ENCODE results near the gene MYO16.
"Not testable (repeated sequence)": the region's sequence is repeated elsewhere in the genome, so short reads cannot be mapped to it uniquely, and the experiment has no call there.

The MYO16 gene

GRCh38 chr13:108742701-108743451 is 113.5 kb downstream of the MYO16 start:
- no peak for DNase-seq (ENCODE audit: low spot score)

DNA sequence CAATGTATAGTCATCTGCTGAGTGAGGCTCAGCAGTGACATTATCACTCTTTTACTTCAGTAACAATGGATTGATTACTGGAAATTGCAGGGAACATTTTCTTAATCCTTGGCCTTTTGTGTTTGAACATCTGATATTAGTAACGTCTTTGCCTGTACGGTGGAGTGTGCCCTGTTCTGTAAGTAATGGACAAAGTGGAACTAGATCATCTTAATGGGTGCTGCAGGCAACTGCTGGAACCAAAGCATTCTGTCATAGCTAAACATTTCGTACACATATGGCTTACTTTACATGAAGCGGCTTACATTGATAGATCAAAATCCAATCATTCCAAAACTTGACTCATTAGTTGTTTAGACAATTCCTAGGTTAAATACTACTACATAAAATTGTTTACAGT is 114.1 kb downstream of the MYO16 start:
- no peak for DNase-seq (ENCODE audit: low spot score)

DNA sequence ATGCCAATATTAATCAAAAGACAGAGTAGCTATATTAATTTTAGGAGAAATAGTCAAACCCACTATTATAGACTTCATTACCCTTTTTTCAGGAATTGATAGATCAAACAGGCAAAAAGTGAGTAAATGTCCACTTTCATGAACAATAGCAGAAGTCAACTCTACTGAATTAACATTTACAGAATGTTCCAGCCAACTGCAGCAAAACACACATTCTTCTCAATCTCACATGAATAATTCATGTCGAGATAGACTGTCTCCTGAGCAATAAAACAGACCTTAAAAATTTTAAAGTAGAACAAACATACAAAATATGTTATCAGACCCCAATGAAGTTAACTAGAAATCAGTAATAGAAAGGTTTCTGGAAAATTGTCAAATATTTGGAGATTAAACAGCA is 118.4 kb downstream of the MYO16 start:
- no peak for DNase-seq (ENCODE audit: low spot score)

- no peak for DNase-seq (ENCODE audit: low spot score)
Observed at GRCh38 chr13:108752276-108752675, 122.9 kb downstream of the MYO16 start.

GRCh38 chr13:108755083-108755482 is 125.7 kb downstream of the MYO16 start:
- no peak for DNase-seq (ENCODE audit: low spot score)

DNA sequence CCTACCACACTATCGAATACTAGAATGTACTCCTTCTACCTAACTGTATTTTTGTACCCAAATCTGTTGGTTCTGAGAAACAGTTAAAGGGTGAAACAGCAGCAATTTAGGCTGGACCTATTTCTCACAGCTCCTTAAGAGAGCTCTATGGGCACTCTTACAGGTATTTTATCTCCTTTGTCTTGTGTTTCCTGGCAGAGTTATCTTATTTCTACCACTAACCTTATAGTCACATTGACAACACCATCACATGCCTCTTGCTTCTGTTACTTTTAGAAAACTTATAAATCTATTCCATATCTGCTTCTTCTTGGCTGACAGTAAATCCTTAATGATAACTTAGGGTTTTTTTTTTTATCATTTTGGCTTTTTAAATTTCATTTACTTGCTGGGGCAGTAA is 130.7 kb downstream of the MYO16 start:
- no peak for DNase-seq (ENCODE audit: low spot score)

DNA sequence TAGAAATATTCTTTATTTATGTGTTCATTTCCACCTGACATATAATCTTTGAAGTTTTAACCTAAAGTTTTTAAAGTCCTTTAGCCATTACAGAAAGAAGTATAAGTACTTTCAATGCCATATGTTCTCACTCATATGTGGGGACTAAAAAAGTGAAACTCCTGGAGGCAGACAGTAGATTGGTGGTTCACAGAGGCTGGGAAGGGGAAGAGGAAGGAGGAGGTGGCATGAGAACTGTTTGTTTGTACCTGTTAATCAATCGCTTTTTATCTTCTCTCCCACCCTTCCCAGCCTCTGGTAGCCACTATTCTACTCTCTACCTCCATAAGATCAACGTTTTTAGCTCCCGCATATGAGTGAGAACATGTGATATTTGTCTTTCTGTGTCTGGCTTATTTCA is 131.1 kb downstream of the MYO16 start:
- no peak for DNase-seq (ENCODE audit: low spot score)

DNA sequence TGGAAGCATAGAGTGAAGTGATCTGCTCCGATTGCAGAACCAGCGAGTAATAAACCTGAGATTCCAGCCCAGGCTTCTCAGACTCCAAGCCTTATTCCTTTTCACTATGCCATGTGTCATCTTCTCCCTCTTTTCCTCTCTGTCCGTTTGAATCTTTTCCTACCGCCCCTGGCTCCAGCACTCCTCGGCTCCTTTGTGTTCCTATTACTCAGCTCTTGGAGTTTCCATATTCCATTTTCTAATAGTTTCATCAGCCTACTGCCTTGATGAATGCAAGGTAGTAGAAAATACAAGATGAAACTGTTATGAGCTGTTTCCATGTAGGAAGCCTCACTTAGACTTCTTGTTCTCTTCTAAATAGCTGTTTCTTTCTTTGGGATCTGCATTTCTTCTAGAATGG is 138.6 kb downstream of the MYO16 start:
- no peak for DNase-seq (ENCODE audit: low spot score)

DNA sequence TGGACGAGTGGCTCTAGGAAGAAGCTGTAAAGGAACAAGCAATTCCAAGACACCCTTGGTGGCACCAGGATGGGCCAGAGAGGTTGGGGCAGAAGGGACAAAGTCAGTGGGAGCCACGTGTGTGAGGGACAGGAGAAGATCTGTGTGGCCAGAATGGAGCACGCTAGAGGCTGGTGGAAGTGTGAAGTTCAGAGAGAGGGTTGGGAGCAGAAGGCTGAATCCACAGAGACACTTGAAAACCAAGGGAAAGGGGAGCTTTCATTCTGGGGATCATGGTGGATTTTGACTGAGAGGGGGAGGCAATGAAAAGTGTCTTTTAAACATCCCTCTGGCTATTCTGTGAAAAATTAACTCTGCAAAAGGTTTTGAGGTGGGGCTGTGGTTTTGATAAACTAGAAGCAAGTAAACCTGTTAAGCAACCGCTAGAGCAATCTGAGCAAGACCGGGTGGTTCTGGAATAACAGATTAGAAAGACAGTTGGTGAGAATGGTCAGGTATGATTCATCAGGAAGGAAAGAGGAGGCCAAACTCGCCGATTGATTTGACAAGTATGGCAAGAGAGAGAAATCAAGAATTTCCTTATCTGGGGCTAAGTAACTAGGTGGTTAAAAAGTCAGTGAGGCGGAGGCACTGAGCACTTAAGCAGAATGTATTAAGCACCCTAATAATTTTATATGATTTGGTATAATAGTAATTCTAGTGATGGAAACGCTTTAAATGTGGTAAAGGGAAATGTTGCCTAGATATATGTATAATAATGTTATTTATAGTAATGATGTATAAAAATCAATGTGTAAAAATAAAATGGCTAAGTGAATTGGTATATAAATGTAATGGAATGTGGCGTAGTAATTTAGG is 140.0 kb downstream of the MYO16 start:
- DNase-seq (ENCODE audit: low spot score) = peak; percentile 15

DNA sequence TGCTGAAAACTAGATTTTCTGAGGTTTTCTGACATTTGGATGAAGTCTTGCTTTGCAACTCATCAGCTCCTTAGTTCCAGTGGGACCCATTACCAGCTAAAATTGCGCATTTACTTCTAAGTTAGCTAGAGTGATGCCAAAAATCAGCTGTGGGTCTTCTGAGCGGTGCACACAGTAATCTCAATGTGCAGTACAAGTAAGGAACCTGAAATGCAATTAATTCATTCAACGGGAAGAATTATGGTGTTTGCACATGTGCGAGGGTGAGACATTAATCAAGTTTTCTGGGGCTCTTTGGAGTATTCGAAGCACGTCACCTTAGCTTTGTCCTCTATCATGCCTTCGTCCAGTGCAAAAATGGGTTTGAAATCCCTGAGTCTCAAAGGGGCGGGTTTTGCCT is 146.2 kb downstream of the MYO16 start:
- no peak for DNase-seq (ENCODE audit: low spot score)

DNA sequence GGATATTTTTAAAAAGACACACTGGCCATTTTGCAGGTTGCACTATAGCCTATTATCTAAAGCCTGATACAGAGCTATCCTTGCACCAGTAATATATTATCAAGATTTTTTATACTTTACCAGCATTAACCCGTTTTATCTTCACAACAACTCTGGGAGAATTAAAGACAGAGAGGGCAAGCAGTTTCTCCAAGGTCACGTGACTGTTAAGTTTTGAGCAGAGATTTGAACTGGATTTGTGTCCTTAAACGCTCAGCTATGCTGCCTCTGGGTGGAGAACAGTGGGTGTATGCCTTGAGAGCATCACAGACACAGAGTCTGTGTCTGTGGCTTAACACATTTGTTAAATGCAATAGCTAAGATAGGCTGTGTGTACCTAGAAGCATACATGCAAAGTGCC is 147.2 kb downstream of the MYO16 start:
- no peak for DNase-seq (ENCODE audit: low spot score)

DNA sequence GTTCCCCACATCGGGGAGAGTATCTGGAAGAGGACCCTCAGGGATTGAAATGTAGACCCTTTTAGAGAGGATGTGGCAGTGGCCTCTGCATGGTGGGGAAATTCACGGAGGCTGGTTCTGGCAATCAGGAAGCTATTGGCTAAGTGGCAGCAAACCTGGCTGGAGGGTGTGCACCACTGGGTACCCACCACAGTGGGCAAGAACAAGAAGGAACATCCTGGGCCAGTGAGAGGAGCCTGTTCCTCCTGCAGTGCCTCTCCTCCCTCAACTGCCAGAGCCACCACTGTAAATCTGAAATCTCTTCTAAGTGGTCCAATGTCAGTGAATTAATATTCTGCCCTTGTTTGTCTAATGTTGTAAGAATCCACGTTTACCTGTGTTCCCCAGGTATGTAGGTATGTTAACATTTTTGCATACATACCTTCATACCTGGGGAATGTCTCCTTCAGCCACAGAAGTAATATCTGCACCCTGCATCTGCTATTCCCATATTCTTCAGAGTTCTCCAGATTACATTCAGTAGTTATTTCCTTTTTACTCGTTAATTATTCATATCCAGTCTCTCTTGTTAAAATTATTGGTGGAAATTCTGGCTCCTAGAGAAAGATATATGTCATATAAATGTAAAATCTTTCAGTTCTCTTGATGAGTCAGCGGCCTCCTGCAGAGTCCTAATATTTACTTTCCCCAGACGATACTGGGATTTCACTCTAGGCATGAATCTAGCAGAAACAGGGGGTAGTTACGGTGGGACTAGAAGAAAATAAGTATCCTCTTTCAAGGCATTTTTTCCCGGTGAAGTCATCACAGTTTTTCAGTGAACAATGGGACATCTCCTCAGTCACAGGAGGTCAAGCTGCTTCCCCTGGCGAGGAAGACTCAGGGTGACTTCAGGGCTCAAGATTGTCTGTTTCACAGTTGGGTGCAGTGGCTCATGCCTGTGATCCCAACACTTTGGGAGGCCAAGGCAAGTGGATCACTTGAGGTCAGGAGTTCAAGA is 148.3 kb downstream of the MYO16 start:
- no peak for DNase-seq (ENCODE audit: low spot score)

DNA sequence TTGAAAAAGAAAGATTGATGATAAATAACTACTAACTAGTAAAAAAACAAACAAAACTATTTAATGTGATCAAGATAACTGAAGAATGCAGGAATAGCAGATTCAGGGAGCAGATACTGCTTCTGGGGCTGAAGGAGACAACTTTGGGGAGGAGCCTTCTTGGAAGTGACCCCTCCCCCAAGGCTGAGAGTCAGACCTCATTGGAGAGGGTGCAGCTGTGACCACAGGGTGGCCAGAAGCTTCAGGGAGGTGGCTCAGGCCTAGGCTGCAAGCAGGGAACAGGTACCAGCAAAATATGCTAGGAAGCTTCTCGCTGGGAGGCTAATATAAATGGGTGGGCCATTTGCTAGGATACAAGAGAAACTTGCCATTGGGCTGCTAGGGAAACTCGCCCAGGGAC is 149.9 kb downstream of the MYO16 start:
- DNase-seq (ENCODE audit: low spot score) = no peak

- no peak for DNase-seq (ENCODE audit: low spot score)
Observed at GRCh38 chr13:108780706-108781105, 151.3 kb downstream of the MYO16 start.

- no peak for DNase-seq (ENCODE audit: low spot score)
Observed at GRCh38 chr13:108781312-108781711, 151.9 kb downstream of the MYO16 start.

DNA sequence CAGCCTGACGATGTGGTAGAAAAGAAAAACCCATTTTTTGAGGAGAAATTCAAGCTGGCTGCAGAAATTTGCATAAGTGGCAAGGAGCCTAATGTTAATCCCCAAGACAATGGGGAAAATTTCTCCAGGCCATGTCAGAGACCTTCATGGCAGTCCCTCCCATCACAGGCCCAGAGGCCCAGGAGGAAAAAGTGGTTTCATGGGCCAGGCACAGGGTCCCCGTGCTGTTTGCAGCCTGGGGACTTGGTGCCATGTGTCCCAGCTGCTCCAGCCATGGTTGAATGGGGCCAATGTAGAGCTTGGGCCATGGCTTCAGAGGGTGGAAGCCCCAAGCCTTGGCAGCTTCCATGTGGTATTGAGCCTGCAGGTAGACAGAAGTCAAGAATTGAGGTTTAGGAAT is 153.1 kb downstream of the MYO16 start:
- not testable (repeated sequence) for DNase-seq (ENCODE audit: low spot score)

DNA sequence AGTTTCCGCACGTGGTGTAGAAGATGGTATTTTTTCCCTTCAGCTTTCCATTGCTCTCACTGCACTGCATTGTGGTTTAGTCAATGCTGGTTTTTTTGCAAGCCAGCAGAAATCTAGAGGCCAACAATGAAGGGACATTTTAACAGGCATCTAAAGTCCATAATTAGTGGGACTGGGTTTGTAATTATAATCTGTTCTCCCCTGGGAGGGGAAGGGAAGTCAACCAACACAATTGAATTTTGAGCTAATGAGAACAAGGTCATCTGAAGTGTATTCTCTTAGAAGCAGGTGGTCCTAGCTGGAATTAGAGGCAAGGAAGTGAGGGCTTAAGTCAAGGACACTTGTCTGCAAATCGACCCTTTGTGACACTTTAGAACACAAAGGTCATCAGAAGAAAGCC is 156.4 kb downstream of the MYO16 start:
- DNase-seq (ENCODE audit: low spot score) = no peak

- no peak for DNase-seq (ENCODE audit: low spot score)
Observed at GRCh38 chr13:108786456-108787200, 157.2 kb downstream of the MYO16 start.

GRCh38 chr13:108787700-108788414 is 158.4 kb downstream of the MYO16 start:
- no peak for DNase-seq (ENCODE audit: low spot score)

GRCh38 chr13:108789476-108789875 is 160.1 kb downstream of the MYO16 start:
- no peak for DNase-seq (ENCODE audit: low spot score)

DNA sequence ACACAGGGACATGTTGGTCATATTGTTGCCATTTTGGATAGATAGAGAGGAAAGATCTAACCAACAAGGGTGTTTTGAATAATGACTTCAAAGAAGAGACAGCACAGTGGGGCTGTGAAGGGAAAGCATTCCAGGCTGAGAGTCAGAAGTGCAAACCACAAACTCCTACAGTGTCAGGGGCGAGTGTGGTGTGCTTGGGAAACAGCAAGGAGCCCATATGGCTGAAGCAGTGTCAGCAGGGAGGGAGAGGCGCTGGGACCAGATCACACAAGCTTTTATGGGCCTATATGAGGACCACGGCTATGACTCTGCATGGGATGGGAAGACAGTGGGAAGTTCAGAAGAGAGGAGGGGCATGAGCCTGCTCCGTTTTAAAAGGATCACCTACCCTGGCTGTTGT is 166.4 kb downstream of the MYO16 start:
- no peak for DNase-seq (ENCODE audit: low spot score)
